RWPE2 (cell line): ENCODE data around the gene LIME1.

Experiments
- ATAC-seq: fragments of 200-7000 bp; cut with Tn5 transposase; 3 replicates; pipeline ENCODE4 v1.9.1; 2021; ENCODE audit warnings: low read depth
- DNase-seq: peaks from one replicate; pipeline ENCODE4 v3.0.0-alpha.2; 2020; ENCODE audit warnings: low spot score
- H3K27ac ChIP-seq: fragments of 450-650 bp; 2 replicates; pipeline ENCODE4 v1.5.1; 2017; ENCODE audit warnings: mild to moderate bottlenecking; ENCODE audit not compliant: poor library complexity, severe bottlenecking
- H3K27me3 ChIP-seq: fragments of 250-450 bp; sonication (Bioruptor Pico); 2 replicates; pipeline ENCODE4 v1.5.1; 2021; ENCODE audit warnings: mild to moderate bottlenecking, moderate library complexity; ENCODE audit not compliant: insufficient read depth, poor library complexity, severe bottlenecking
- H3K36me3 ChIP-seq: fragments of 250-450 bp; sonication (Bioruptor Pico); 2 replicates; pipeline ENCODE4 v1.5.1; 2020; ENCODE audit warnings: low read depth, mild to moderate bottlenecking, moderate library complexity
- H3K4me1 ChIP-seq: fragments of 250-450 bp; sonication (Bioruptor Pico); 2 replicates; pipeline ENCODE4 v1.5.1; 2021; ENCODE audit warnings: mild to moderate bottlenecking, moderate library complexity; ENCODE audit not compliant: insufficient read depth, poor library complexity, severe bottlenecking
- H3K4me3 ChIP-seq: fragments of 250-450 bp; sonication (Bioruptor Pico); 2 replicates; pipeline ENCODE4 v1.5.1; 2021; ENCODE audit warnings: mild to moderate bottlenecking, moderate library complexity; ENCODE audit not compliant: severe bottlenecking
- H3K9me3 ChIP-seq: fragments of 250-450 bp; sonication (Bioruptor Pico); 2 replicates; pipeline ENCODE4 v1.5.1; 2021; ENCODE audit warnings: mild to moderate bottlenecking, moderate library complexity; ENCODE audit not compliant: severe bottlenecking
- TF ChIP-seq, protein P1 (sequence below): fragments of 450-650 bp; IDR thresholded peaks from one replicate; pipeline ENCODE4 v1.5.1; 2017; ENCODE audit warnings: mild to moderate bottlenecking, moderate library complexity; ENCODE audit not compliant: poor library complexity, severe bottlenecking

The LIME1 gene

GRCh38 chr20:63743210-63743970 lies 6.9 kb downstream of the LIME1 start:
- H3K4me3 ChIP-seq: no peak overlapping the region
- H3K27ac ChIP-seq: no peak overlapping the region
- peaks cover 31% of the 10 kb centered on the region for H3K36me3 ChIP-seq
- peaks cover 4% of the 10 kb centered on the region for H3K4me1 ChIP-seq
- H3K9me3 ChIP-seq: no peaks in the 10 kb centered on the region
- peak; percentile 76 for DNase-seq
- ATAC-seq: no peak
- H3K27me3 ChIP-seq: no peaks in the 10 kb centered on the region
- TF ChIP-seq, protein P1, sequence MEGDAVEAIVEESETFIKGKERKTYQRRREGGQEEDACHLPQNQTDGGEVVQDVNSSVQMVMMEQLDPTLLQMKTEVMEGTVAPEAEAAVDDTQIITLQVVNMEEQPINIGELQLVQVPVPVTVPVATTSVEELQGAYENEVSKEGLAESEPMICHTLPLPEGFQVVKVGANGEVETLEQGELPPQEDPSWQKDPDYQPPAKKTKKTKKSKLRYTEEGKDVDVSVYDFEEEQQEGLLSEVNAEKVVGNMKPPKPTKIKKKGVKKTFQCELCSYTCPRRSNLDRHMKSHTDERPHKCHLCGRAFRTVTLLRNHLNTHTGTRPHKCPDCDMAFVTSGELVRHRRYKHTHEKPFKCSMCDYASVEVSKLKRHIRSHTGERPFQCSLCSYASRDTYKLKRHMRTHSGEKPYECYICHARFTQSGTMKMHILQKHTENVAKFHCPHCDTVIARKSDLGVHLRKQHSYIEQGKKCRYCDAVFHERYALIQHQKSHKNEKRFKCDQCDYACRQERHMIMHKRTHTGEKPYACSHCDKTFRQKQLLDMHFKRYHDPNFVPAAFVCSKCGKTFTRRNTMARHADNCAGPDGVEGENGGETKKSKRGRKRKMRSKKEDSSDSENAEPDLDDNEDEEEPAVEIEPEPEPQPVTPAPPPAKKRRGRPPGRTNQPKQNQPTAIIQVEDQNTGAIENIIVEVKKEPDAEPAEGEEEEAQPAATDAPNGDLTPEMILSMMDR: no peak

GRCh38 chr20:63744158-63744557 lies 7.7 kb downstream of the LIME1 start:
- TF ChIP-seq, protein P1: no peak
- no peak overlapping the region for H3K4me3 ChIP-seq
- no peaks in the 10 kb centered on the region for H3K27me3 ChIP-seq
- H3K36me3 ChIP-seq: peaks cover 31% of the 10 kb centered on the region
- H3K9me3 ChIP-seq: no peaks in the 10 kb centered on the region
- DNase-seq (peak; percentile 57), ATAC-seq (no peak)
- H3K4me1 ChIP-seq: peaks cover 4% of the 10 kb centered on the region
- no peak overlapping the region for H3K27ac ChIP-seq

GRCh38 chr20:63744574-63745423 lies 8.3 kb downstream of the LIME1 start:
- H3K4me3 ChIP-seq: no peak overlapping the region
- peaks cover 31% of the 10 kb centered on the region for H3K36me3 ChIP-seq
- H3K9me3 ChIP-seq: no peaks in the 10 kb centered on the region
- peaks cover 4% of the 10 kb centered on the region for H3K4me1 ChIP-seq
- TF ChIP-seq, protein P1: no peak
- no peaks in the 10 kb centered on the region for H3K27me3 ChIP-seq
- DNase-seq (peak; percentile 82), ATAC-seq (no peak)
- no peak overlapping the region for H3K27ac ChIP-seq

- H3K27ac ChIP-seq: no peak overlapping the region
- no peaks in the 10 kb centered on the region for H3K9me3 ChIP-seq
- ATAC-seq (no peak), DNase-seq (peak; percentile 79)
- H3K4me1 ChIP-seq: peaks cover 4% of the 10 kb centered on the region
- TF ChIP-seq, protein P1: no peak
- H3K4me3 ChIP-seq: no peak overlapping the region
- no peaks in the 10 kb centered on the region for H3K27me3 ChIP-seq
- peaks cover 31% of the 10 kb centered on the region for H3K36me3 ChIP-seq
Observed at GRCh38 chr20:63745424-63745805, 9.0 kb downstream of the LIME1 start.
